OCI-LY1 (cell line): Measurements from ENCODE around the gene LRP5.

ENCODE experiments used
- CTCF ChIP-seq: fragments of 200-600 bp; sonication (generic), shearing (Covaris generic); IDR thresholded peaks from 2 replicates; pipeline ENCODE4 v1.5.1; 2017; ENCODE audit warnings: mild to moderate bottlenecking, antibody characterized with exemption, low read length, moderate library complexity, mixed read lengths
- EZH2 ChIP-seq: fragments of 200-600 bp; sonication (generic), shearing (Covaris generic); IDR thresholded peaks from 2 replicates; pipeline ENCODE4 v1.8.0; 2017; ENCODE audit warnings: borderline replicate concordance, mixed run types, mild to moderate bottlenecking, antibody characterized with exemption, low read length, moderate library complexity, mixed read lengths

- TF ChIP-seq CTCF (no peak), EZH2 (no peak)
Observed at GRCh38 chr11:68300076-68300830, 12.1 kb upstream of the LRP5 start.
